PFSK-1 (cell line): Measurements from ENCODE around the gene C5orf63.

Experiments
- FOXP2 ChIP-seq: optimal IDR thresholded peaks from 2 replicates; pipeline ENCODE3; 2011; ENCODE audit warnings: borderline replicate concordance, control low read depth, inconsistent platforms; ENCODE audit not compliant: insufficient read depth; ENCODE audit errors: extremely low read length, extremely low read depth
- POLR2AphosphoS5 ChIP-seq: IDR thresholded peaks from 2 replicates; pipeline ENCODE4 v1.6.1; 2012; ENCODE audit warnings: low read depth, mild to moderate bottlenecking, control low read depth, low read length, moderate library complexity
- REST ChIP-seq, 2 experiments: IDR thresholded peaks; 2 replicates each; pipeline versions ENCODE4 v1.6.1 to v1.8.0; 2011 to 2012; ENCODE audit warnings: low read depth in 2 of 2, low read length in 2 of 2, control low read depth in 1 of 2, inconsistent platforms in 1 of 2, mild to moderate bottlenecking in 1 of 2, moderate library complexity in 1 of 2; ENCODE audit not compliant: insufficient read depth in 1 of 2
- SIN3A ChIP-seq: IDR thresholded peaks from 2 replicates; pipeline ENCODE4 v1.6.1; 2012; ENCODE audit warnings: mild to moderate bottlenecking, low read length, moderate library complexity, borderline replicate concordance; ENCODE audit not compliant: insufficient read depth
- TAF1 ChIP-seq: IDR thresholded peaks from 2 replicates; pipeline ENCODE4 v1.6.1; 2012; ENCODE audit warnings: low read length, control low read depth, borderline replicate concordance; ENCODE audit not compliant: insufficient read depth

The C5orf63 gene

GRCh38 chr5:127028822-127029457 lies 44.4 kb downstream of the C5orf63 start:
- TF ChIP-seq TAF1 (no peak), FOXP2 (no peak), REST (IDR thresholded peaks at IDR 0.05; ENCODE audit: insufficient read depth in 1 of 2, low read depth in 2 of 2, low read length in 2 of 2) (no peak), POLR2AphosphoS5 (no peak), SIN3A (no peak)

- TF ChIP-seq TAF1 (no peak), POLR2AphosphoS5 (no peak), REST (IDR thresholded peaks at IDR 0.05; ENCODE audit: insufficient read depth in 1 of 2, low read depth in 2 of 2, low read length in 2 of 2) (no peak), FOXP2 (no peak), SIN3A (no peak)
Measured at GRCh38 chr5:127027539-127027938, 45.8 kb downstream of the C5orf63 start.

- TF ChIP-seq SIN3A: no peak
- TF ChIP-seq TAF1: no peak
- no peak for TF ChIP-seq FOXP2
- no peak for TF ChIP-seq REST (IDR thresholded peaks at IDR 0.05; ENCODE audit: insufficient read depth in 1 of 2, low read depth in 2 of 2, low read length in 2 of 2)
- no peak for TF ChIP-seq POLR2AphosphoS5
Measured at GRCh38 chr5:127026166-127026565, 47.1 kb downstream of the C5orf63 start.

- TF ChIP-seq REST (IDR thresholded peaks at IDR 0.05; ENCODE audit: insufficient read depth in 1 of 2, low read depth in 2 of 2, low read length in 2 of 2) (no peak), POLR2AphosphoS5 (no peak), SIN3A (no peak), FOXP2 (no peak), TAF1 (no peak)
Measured at GRCh38 chr5:127025467-127025866, 47.8 kb downstream of the C5orf63 start.
